CD14-positive monocyte (primary cell): Measurements from ENCODE around the gene NAXD. TPM values are rescaled to one million over a fixed set of nuclear protein-coding genes. Genes with fewer than 3 reads are reported as not detected.

Experiments used
- DNase-seq, 3 donors: peaks; one replicate each; pipeline ENCODE4 v3.0.0-alpha.2; 2011 to 2022
- H2AFZ ChIP-seq: 2 replicates; pipeline ENCODE4 v1.6.0; 2012; ENCODE audit warnings: mild to moderate bottlenecking, low read depth, low read length, inconsistent platforms; ENCODE audit not compliant: insufficient read depth, poor library complexity, severe bottlenecking
- H3K27ac ChIP-seq, 2 donors: 1 replicate in 1 of 2; 2 replicates in 1 of 2; pipeline ENCODE4 v1.5.1; 2012 to 2013; ENCODE audit warnings: low read length in 2 of 2, control low read depth in 1 of 2, inconsistent platforms in 1 of 2, low read depth in 1 of 2, mild to moderate bottlenecking in 1 of 2
- H3K27me3 ChIP-seq, 2 donors: one replicate each; pipeline versions ENCODE4 v1.6.0 to v1.6.1; 2011 to 2013; ENCODE audit warnings: low read length in 2 of 2; ENCODE audit not compliant: control insufficient read depth in 2 of 2, insufficient read depth in 2 of 2
- H3K36me3 ChIP-seq, 2 donors: replicated peaks in 1 of 2; 1 replicate in 1 of 2; 2 replicates in 1 of 2; pipeline versions ENCODE4 v1.5.1 to v1.6.1; 2012 to 2013; ENCODE audit warnings: low read length in 2 of 2, control low read depth in 1 of 2, inconsistent platforms in 1 of 2, mild to moderate bottlenecking in 1 of 2; ENCODE audit not compliant: insufficient read depth in 2 of 2, control insufficient read depth in 1 of 2
- H3K4me1 ChIP-seq, 2 donors: 1 replicate in 1 of 2; 2 replicates in 1 of 2; pipeline versions ENCODE4 v1.5.1 to v1.6.1; 2012 to 2013; ENCODE audit warnings: low read length in 2 of 2, control low read depth in 1 of 2, inconsistent platforms in 1 of 2, mild to moderate bottlenecking in 1 of 2, moderate library complexity in 1 of 2; ENCODE audit not compliant: insufficient read depth in 2 of 2, control insufficient read depth in 1 of 2
- H3K4me2 ChIP-seq: replicated peaks from 2 replicates; pipeline ENCODE3; 2012; ENCODE audit warnings: low read length, moderate library complexity, mild to moderate bottlenecking; ENCODE audit not compliant: poor library complexity, severe bottlenecking; ENCODE audit errors: extremely low read depth
- H3K4me3 ChIP-seq, 3 experiments: fragments of 200-600 bp in 1 of 3; sonication (generic) in 1 of 3; replicated peaks in 1 of 3; 1 replicate in 2 of 3; 2 replicates in 1 of 3; pipeline ENCODE4 v1.5.1; 2011 to 2013; ENCODE audit warnings: low read length in 3 of 3, mild to moderate bottlenecking in 3 of 3, control low read depth in 2 of 3, low read depth in 2 of 3, inconsistent platforms in 1 of 3, moderate library complexity in 1 of 3
- H3K79me2 ChIP-seq: 2 replicates; pipeline ENCODE4 v1.6.0; 2012; ENCODE audit warnings: mild to moderate bottlenecking, control low read depth, inconsistent platforms, low read length, moderate library complexity; ENCODE audit not compliant: insufficient read depth
- H3K9ac ChIP-seq: 2 replicates; pipeline ENCODE4 v1.6.0; 2017; ENCODE audit warnings: low read length, mild to moderate bottlenecking; ENCODE audit not compliant: insufficient read depth, poor library complexity, severe bottlenecking
- H3K9me3 ChIP-seq, 2 donors: replicated peaks in 1 of 2; 1 replicate in 1 of 2; 2 replicates in 1 of 2; pipeline versions ENCODE4 v1.5.1 to v1.6.1; 2012 to 2013; ENCODE audit warnings: low read length in 2 of 2, control low read depth in 1 of 2; ENCODE audit not compliant: control insufficient read depth in 1 of 2, insufficient read depth in 1 of 2
- H4K20me1 ChIP-seq: 2 replicates; pipeline ENCODE4 v1.6.0; 2012; ENCODE audit warnings: mild to moderate bottlenecking, low read length, control low read depth, moderate library complexity; ENCODE audit not compliant: insufficient read depth
- H3K27ac Mint-ChIP-seq, 7 donors: one replicate each; pipeline ENCODE4 v1.8.0; 2020; ENCODE audit warnings: mild to moderate bottlenecking in 7 of 7, mixed read lengths in 7 of 7, moderate library complexity in 6 of 7, inconsistent platforms in 2 of 7
- H3K27me3 Mint-ChIP-seq, 3 donors: one replicate each; pipeline ENCODE4 v1.8.0; 2021 to 2022; ENCODE audit warnings: low read depth in 3 of 3, mild to moderate bottlenecking in 3 of 3, mixed read lengths in 3 of 3, moderate library complexity in 3 of 3, inconsistent platforms in 1 of 3
- H3K36me3 Mint-ChIP-seq, 2 donors: one replicate each; pipeline ENCODE4 v1.8.0; 2020; ENCODE audit warnings: mixed read lengths in 2 of 2, inconsistent platforms in 1 of 2, mild to moderate bottlenecking in 1 of 2
- H3K4me1 Mint-ChIP-seq: one replicate; pipeline ENCODE4 v1.8.0; 2020; ENCODE audit warnings: mild to moderate bottlenecking, mixed read lengths
- H3K4me3 Mint-ChIP-seq, 2 donors: one replicate each; pipeline ENCODE4 v1.8.0; 2020; ENCODE audit warnings: mild to moderate bottlenecking in 2 of 2, mixed read lengths in 2 of 2, moderate library complexity in 1 of 2
- H3K9me3 Mint-ChIP-seq, 7 donors: one replicate each; pipeline ENCODE4 v1.8.0; 2020 to 2022; ENCODE audit warnings: mixed read lengths in 7 of 7, mild to moderate bottlenecking in 6 of 7, moderate library complexity in 6 of 7, inconsistent platforms in 2 of 7
- WGBS: methylation state at CpG from one replicate; pipeline ENCODE4 v1.1.5; 2013; ENCODE audit warnings: missing lambda C conversion rate; ENCODE audit not compliant: insufficient coverage; 5-methylcytosine and 5-hydroxymethylcytosine counted together
- intact Hi-C, 2 donors: fragments of 100-400 bp; cut with micrococcal nuclease; formaldehyde crosslinking; loops; one replicate each; pipeline versions ENCODE4 v1.15.0 to v1.15.1; 2023
- polyA plus RNA-seq, 3 donors: library from polyadenylated mRNA; depleted of rRNA in 1 of 3; unstranded in 2 of 3; stranded (reverse) in 1 of 3; fragments of 300-500 nt in 2 of 3; fragments of >200 nt in 1 of 3; fragmentation: Illumina TruSeq in 2 of 3; gene quantifications; 1 replicate in 2 of 3; 2 replicates in 1 of 3; pipeline ENCODE4 v1.2.3, GENCODE V29; 2012 to 2021
- TF ChIP-seq, protein P1 (sequence below): fragments of 200-600 bp; IDR thresholded peaks from one replicate; pipeline ENCODE4 v1.8.0; 2022; ENCODE audit warnings: antibody characterized with exemption, mild to moderate bottlenecking

The NAXD gene
- polyA plus RNA-seq, 3 donors: 7.4 to 22.8 (median 8.5) TPM

DNA sequence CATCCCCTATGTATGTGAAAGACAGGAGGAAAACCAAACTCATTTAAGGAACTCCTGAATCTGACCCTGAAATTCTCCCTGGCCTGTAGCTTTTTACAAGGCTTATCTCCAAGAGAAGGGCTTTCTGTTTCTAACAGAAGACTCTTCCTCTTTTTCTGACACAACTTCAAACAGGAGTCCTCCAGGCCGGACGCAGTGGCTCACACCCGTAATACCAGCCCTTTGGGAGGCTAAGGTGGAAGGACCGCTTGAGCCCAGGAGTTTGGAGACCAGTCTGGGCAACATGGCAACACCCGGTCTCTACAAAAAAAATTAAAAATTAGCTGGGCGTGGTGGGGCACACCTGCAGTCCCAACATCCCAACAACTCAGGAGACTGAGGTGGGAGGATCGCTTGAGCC lies 48.7 kb downstream of the NAXD start:
- peaks cover 24 to 25% of the 10 kb centered on the region in 2 donors for H3K36me3 ChIP-seq
- DNase-seq: peak in 2 of 3 donors; percentile 59 to 68
- Mint-ChIP-seq H3K4me1 (peaks cover 81% of the 10 kb centered on the region), H3K27me3 (peaks cover 0 to 1% (median 0%) of the 10 kb centered on the region in 3 donors), H3K36me3 (peaks cover 41 to 65% of the 10 kb centered on the region in 2 donors), H3K9me3 (no peaks in the 10 kb centered on the region), H3K27ac (peak overlapping the region; percentile 97 to 99 (median 98)), H3K4me3 (peak overlapping the region; percentile 47 to 90)
- H2AFZ ChIP-seq: no peak overlapping the region
- H3K79me2 ChIP-seq: peaks cover 73% of the 10 kb centered on the region
- peak overlapping the region; percentile 72 for H3K4me2 ChIP-seq
- H3K27me3 ChIP-seq: no peaks in the 10 kb centered on the region
- peak overlapping the region in 1 of 3 experiments; percentile 66 for H3K4me3 ChIP-seq
- H3K9me3 ChIP-seq: no peaks in the 10 kb centered on the region
- peaks cover 84 to 86% of the 10 kb centered on the region in 2 donors for H3K4me1 ChIP-seq
- 67% methylated on average over 3 of the region's 7 CpGs for WGBS
- H3K27ac ChIP-seq: peak overlapping the region; percentile 91 to 98
- intact Hi-C loops: loop anchor here (5.0 to 10.0 kb wide), 3 partner anchors 33 to 251 kb away; partner anchors contain the start of gene ANKRD10 (in 1 of the 2)
- no peaks in the 10 kb centered on the region for H4K20me1 ChIP-seq
- peak overlapping the region; percentile 42 for H3K9ac ChIP-seq
- TF ChIP-seq, protein P1, sequence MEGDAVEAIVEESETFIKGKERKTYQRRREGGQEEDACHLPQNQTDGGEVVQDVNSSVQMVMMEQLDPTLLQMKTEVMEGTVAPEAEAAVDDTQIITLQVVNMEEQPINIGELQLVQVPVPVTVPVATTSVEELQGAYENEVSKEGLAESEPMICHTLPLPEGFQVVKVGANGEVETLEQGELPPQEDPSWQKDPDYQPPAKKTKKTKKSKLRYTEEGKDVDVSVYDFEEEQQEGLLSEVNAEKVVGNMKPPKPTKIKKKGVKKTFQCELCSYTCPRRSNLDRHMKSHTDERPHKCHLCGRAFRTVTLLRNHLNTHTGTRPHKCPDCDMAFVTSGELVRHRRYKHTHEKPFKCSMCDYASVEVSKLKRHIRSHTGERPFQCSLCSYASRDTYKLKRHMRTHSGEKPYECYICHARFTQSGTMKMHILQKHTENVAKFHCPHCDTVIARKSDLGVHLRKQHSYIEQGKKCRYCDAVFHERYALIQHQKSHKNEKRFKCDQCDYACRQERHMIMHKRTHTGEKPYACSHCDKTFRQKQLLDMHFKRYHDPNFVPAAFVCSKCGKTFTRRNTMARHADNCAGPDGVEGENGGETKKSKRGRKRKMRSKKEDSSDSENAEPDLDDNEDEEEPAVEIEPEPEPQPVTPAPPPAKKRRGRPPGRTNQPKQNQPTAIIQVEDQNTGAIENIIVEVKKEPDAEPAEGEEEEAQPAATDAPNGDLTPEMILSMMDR: no peak

DNA sequence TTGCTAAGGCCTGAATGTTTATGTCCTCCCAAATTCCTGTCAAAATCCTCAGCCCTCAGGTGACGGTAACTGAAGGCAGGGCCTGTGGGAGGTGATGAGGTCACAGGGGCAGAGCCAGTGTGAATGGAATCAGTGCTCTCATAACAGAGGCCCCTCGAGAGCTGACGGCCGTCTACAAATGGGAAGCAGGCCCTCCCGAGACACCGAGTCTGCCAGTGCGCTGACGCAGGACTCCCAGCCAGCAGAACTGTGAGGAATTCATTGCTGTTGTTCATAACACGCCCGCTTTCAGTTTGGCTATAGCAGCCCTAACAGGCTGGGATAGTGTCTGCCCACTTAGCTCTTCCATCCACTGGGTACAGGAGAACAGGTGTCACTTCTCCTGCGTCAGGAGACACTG lies 49.3 kb downstream of the NAXD start:
- Histone ChIP-seq H3K4me2 (peak overlapping the region; percentile 72), H3K9ac (peak overlapping the region; percentile 44), H3K9me3 (no peaks in the 10 kb centered on the region), H3K27ac (peak overlapping the region; percentile 91 to 98), H2AFZ (no peak overlapping the region), H3K27me3 (no peaks in the 10 kb centered on the region), H4K20me1 (no peaks in the 10 kb centered on the region), H3K4me3 (peak overlapping the region in 2 of 3 experiments; percentile 1 to 66), H3K4me1 (peaks cover 78 to 80% of the 10 kb centered on the region in 2 donors), H3K79me2 (peaks cover 71% of the 10 kb centered on the region), H3K36me3 (peaks cover 28 to 31% of the 10 kb centered on the region in 2 donors)
- intact Hi-C loops: loop anchor here (5.0 to 10.0 kb wide), 3 partner anchors 33 to 250 kb away; partner anchors contain the start of gene ANKRD10 (in 1 of the 2)
- TF ChIP-seq, protein P1: no peak
- Mint-ChIP-seq H3K4me3 (peak overlapping the region; percentile 76 to 90), H3K36me3 (peaks cover 43 to 66% of the 10 kb centered on the region in 2 donors), H3K9me3 (no peaks in the 10 kb centered on the region), H3K4me1 (peaks cover 75% of the 10 kb centered on the region), H3K27ac (peak overlapping the region; percentile 97 to 99 (median 98)), H3K27me3 (peaks cover 0 to 1% (median 0%) of the 10 kb centered on the region in 3 donors)
- WGBS: 90% methylated on average over 10 of the region's 11 CpGs
- DNase-seq: peak in 1 of 3 donors; percentile 26
